Spleen (tissue), 11 donors: ENCODE results near the gene NSD2. TPM values are rescaled to one million over a fixed set of nuclear protein-coding genes. Genes with fewer than 3 reads are reported as not detected.

ENCODE experiments used
- DNase-seq: peaks from one replicate; pipeline ENCODE4 v3.0.0-alpha.2; 2020
- H3K27ac ChIP-seq, 8 donors: fragments of 200-600 bp; sonication (generic) in 7 of 8; 1 replicate in 4 of 8; 2 replicates in 4 of 8; pipeline versions ENCODE4 v1.5.0 to v1.8.0; 2016 to 2021; ENCODE audit warnings: inconsistent platforms in 4 of 8, mild to moderate bottlenecking in 4 of 8, moderate library complexity in 1 of 8
- H3K27me3 ChIP-seq, 7 donors: fragments of 200-600 bp; sonication (generic) in 6 of 7; replicated peaks in 1 of 7; 1 replicate in 4 of 7; 2 replicates in 3 of 7; pipeline versions ENCODE4 v1.5.0 to v1.8.0; 2016 to 2021; ENCODE audit warnings: inconsistent platforms in 3 of 7, mild to moderate bottlenecking in 1 of 7
- H3K36me3 ChIP-seq, 6 donors: fragments of 200-600 bp; sonication (generic) in 5 of 6; 1 replicate in 4 of 6; 2 replicates in 2 of 6; pipeline versions ENCODE4 v1.5.0 to v1.8.0; 2016 to 2021; ENCODE audit warnings: inconsistent platforms in 2 of 6
- H3K4me1 ChIP-seq, 6 donors: fragments of 200-600 bp; sonication (generic) in 5 of 6; 1 replicate in 3 of 6; 2 replicates in 3 of 6; pipeline versions ENCODE4 v1.5.0 to v1.8.0; 2016 to 2021; ENCODE audit warnings: inconsistent platforms in 3 of 6
- H3K4me3 ChIP-seq, 8 donors: fragments of 200-600 bp; sonication (generic) in 7 of 8; 1 replicate in 4 of 8; 2 replicates in 4 of 8; pipeline versions ENCODE4 v1.5.0 to v1.8.0; 2016 to 2021; ENCODE audit warnings: inconsistent platforms in 4 of 8, mild to moderate bottlenecking in 4 of 8, moderate library complexity in 2 of 8
- H3K9me3 ChIP-seq, 8 donors: fragments of 200-600 bp; sonication (generic) in 7 of 8; 1 replicate in 4 of 8; 2 replicates in 4 of 8; pipeline versions ENCODE4 v1.5.0 to v1.8.0; 2016 to 2021; ENCODE audit warnings: inconsistent platforms in 4 of 8
- CTCF ChIP-seq, 11 experiments: fragments of 200-600 bp in 7 of 11; fragments of 450-650 bp in 4 of 11; sonication (generic) in 4 of 11; IDR thresholded peaks in 8 of 11; conservative IDR thresholded peaks in 3 of 11; 1 replicate in 7 of 11; 2 replicates in 4 of 11; pipeline versions ENCODE4 v1.4.0 to v1.8.0; 2016 to 2021; ENCODE audit warnings: antibody characterized with exemption in 11 of 11, inconsistent platforms in 4 of 11, mild to moderate bottlenecking in 1 of 11
- POLR2A ChIP-seq, 3 donors: fragments of 450-650 bp; IDR thresholded peaks; one replicate each; pipeline ENCODE4 v1.5.1; 2017; ENCODE audit warnings: antibody characterized with exemption in 3 of 3, mild to moderate bottlenecking in 1 of 3
- POLR2AphosphoS5 ChIP-seq, 3 donors: sonication (generic); formaldehyde crosslinking; IDR thresholded peaks; one replicate each; pipeline ENCODE4 v1.5.1; 2017; ENCODE audit warnings: antibody characterized with exemption in 3 of 3
- WGBS, 5 donors: extraction: QIAGEN DNeasy Blood & Tissue Kit in 3 of 5; methylation state at CpG; one replicate each; pipeline versions ENCODE4 v1.1.5 to v1.1.7; 2013 to 2018; 5-methylcytosine and 5-hydroxymethylcytosine counted together
- intact Hi-C: fragments of 100-400 bp; cut with DNase I; formaldehyde crosslinking; loops from one replicate; pipeline ENCODE4 v1.15.0; 2023; ENCODE audit warnings: low total_unique reads
- polyA plus RNA-seq, 3 donors: library from polyadenylated mRNA; stranded (reverse); fragments of 200-250 nt; gene quantifications; one replicate each; pipeline ENCODE4 v1.2.1, GENCODE V29; 2013
- total RNA-seq, 7 donors: library from RNA; depleted of rRNA in 3 of 7; stranded (reverse); fragments of >200 nt in 3 of 7; fragmentation: NEBNext Ultra II Directional in 4 of 7; extraction: Animal tissue kit (Norgen Biotek cat#: 25700) in 4 of 7; gene quantifications; one replicate each; pipeline versions ENCODE4 v1.1.0 to v1.2.1, GENCODE V29; 2016 to 2021
- donor health status: healthy with polysubstance abuse.
- donor health status: DM: no; HTN: no; CAD: no; lungs with moderate emphysema.
- donor health status: DM: no; HTN: no; CAD: no.
- donor health status: Bipolar disorder and iron deficiency.
- donor health status: healthy.
- donor health status: DM: no; HTN: no; CAD: no.
- donor health status: DM: yes; HTN: yes; CAD: no.

Gene NSD2
- total and polyA plus RNA-seq, 10 donors: 7.1 to 58.9 (median 47.8) TPM

DNA sequence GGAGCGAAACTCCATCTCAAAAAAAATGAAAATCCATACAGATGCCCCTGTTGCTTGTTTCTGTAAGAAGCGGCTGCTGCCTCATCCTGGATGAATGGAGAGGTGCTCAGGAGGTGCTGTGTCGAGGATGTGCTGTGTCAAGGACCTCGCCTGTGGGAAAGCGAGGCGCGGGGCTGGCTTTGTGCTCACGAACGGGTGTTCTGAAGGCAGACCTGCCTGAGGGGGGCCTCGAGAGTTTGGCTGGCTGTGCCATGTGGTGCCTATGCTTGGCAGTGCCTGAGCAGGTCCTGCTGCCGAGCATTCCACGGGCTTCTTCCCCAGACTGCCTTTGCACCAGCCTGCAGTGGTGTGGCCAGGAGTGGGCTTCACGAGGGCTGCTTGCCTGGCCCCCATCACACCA, 61.5 kb downstream of the NSD2 start:
- DNase-seq: no peak
- intact Hi-C loops: no loop called here
- no peaks in the 10 kb centered on the region for H3K27me3 ChIP-seq
- TF ChIP-seq POLR2A (IDR thresholded peaks at IDR 0.05) (no peak), POLR2AphosphoS5 (IDR thresholded peaks at IDR 0.05) (no peak), CTCF (IDR thresholded peaks at IDR 0.05 in 8 of 11, conservative IDR thresholded peaks at IDR 0.05 in 3 of 11) (no peak)
- peaks cover 0 to 5% (median 0%) of the 10 kb centered on the region in 6 donors for H3K4me1 ChIP-seq
- 96 to 98% (median 96%) methylated on average over 12 to 13 of the region's 13 CpGs for WGBS, 5 donors
- no peak overlapping the region for H3K27ac ChIP-seq
- H3K9me3 ChIP-seq: no peaks in the 10 kb centered on the region
- no peak overlapping the region for H3K4me3 ChIP-seq
- H3K36me3 ChIP-seq: peaks cover 0 to 90% (median 30%) of the 10 kb centered on the region in 6 donors

- no peaks in the 10 kb centered on the region for H3K27me3 ChIP-seq
- no peaks in the 10 kb centered on the region for H3K9me3 ChIP-seq
- intact Hi-C loops: no loop called here
- no peak overlapping the region for H3K27ac ChIP-seq
- H3K4me3 ChIP-seq: no peak overlapping the region
- DNase-seq: no peak
- no peaks in the 10 kb centered on the region for H3K4me1 ChIP-seq
- H3K36me3 ChIP-seq: peaks cover 0 to 98% (median 32%) of the 10 kb centered on the region in 6 donors
- 92 to 97% (median 95%) methylated on average over 3 of the region's 3 CpGs for WGBS, 5 donors
- TF ChIP-seq CTCF (IDR thresholded peaks at IDR 0.05 in 8 of 11, conservative IDR thresholded peaks at IDR 0.05 in 3 of 11): no peak
- no peak for TF ChIP-seq POLR2AphosphoS5 (IDR thresholded peaks at IDR 0.05)
- no peak for TF ChIP-seq POLR2A (IDR thresholded peaks at IDR 0.05)
Observed at GRCh38 chr4:1933700-1934099, 62.5 kb downstream of the NSD2 start.

DNA sequence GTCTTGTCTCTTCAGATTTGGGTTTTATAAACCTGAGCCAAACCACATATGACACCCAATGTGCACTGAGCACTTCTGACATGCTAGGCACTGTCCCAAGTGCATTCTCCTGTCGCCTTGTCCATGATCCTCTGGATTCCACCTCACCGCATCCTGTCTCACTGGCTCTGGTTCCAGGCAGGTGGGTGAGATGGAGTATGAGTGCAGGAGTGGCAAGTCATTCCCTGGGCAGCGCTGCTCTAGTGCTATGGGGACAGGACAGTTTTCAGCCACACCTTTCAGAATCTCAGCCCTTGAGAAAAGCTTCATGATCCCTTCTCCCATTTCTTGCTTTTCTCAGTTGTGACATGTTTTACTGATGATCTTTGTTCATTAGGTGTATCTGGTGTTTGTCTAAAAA, 66.4 kb downstream of the NSD2 start:
- intact Hi-C loops: no loop called here
- TF ChIP-seq POLR2A (IDR thresholded peaks at IDR 0.05) (no peak), CTCF (IDR thresholded peaks at IDR 0.05 in 8 of 11, conservative IDR thresholded peaks at IDR 0.05 in 3 of 11) (no peak), POLR2AphosphoS5 (IDR thresholded peaks at IDR 0.05) (no peak)
- no peak for DNase-seq
- no peaks in the 10 kb centered on the region for H3K9me3 ChIP-seq
- no peak overlapping the region for H3K4me3 ChIP-seq
- no peak overlapping the region for H3K27ac ChIP-seq
- no peaks in the 10 kb centered on the region for H3K4me1 ChIP-seq
- peaks cover 4 to 98% (median 44%) of the 10 kb centered on the region in 6 donors for H3K36me3 ChIP-seq
- H3K27me3 ChIP-seq: no peaks in the 10 kb centered on the region
- 94 to 99% (median 97%) methylated on average over 3 of the region's 3 CpGs for WGBS, 5 donors

- H3K9me3 ChIP-seq: no peaks in the 10 kb centered on the region
- WGBS, 5 donors: 74 to 94% (median 85%) methylated on average over 8 of the region's 8 CpGs
- H3K27me3 ChIP-seq: no peaks in the 10 kb centered on the region
- no peak overlapping the region for H3K4me3 ChIP-seq
- peaks cover 6 to 98% (median 43%) of the 10 kb centered on the region in 6 donors for H3K36me3 ChIP-seq
- no peaks in the 10 kb centered on the region for H3K4me1 ChIP-seq
- H3K27ac ChIP-seq: no peak overlapping the region
- intact Hi-C loops: no loop called here
- TF ChIP-seq CTCF (IDR thresholded peaks at IDR 0.05 in 8 of 11, conservative IDR thresholded peaks at IDR 0.05 in 3 of 11) (no peak), POLR2AphosphoS5 (IDR thresholded peaks at IDR 0.05) (no peak), POLR2A (IDR thresholded peaks at IDR 0.05) (no peak)
- no peak for DNase-seq
Observed at GRCh38 chr4:1938027-1938426, 66.8 kb downstream of the NSD2 start.
